ENCODE results near the gene RHBDD3. TPM values are rescaled to one million over a fixed set of nuclear protein-coding genes. Genes with fewer than 3 reads are reported as not detected.
"Not testable (repeated sequence)": the region's sequence is repeated elsewhere in the genome, so short reads cannot be mapped to it uniquely, and the experiment has no call there.

RHBDD3 gene
- total RNA-seq, 1 donor from 2014 or later: 64.9 TPM

- Mint-ChIP-seq H3K4me1 (peaks cover 2% of the 10 kb centered on the region), H3K4me3 (no peak overlapping the region), H3K27ac (ENCODE audit: unreplicated experiment) (peak overlapping the region; percentile 92), H3K36me3 (ENCODE audit: low read depth) (no peaks in the 10 kb centered on the region), H3K9me3 (no peaks in the 10 kb centered on the region), H3K27me3 (ENCODE audit: low read depth) (no peaks in the 10 kb centered on the region)
- TF ChIP-seq, protein P1, sequence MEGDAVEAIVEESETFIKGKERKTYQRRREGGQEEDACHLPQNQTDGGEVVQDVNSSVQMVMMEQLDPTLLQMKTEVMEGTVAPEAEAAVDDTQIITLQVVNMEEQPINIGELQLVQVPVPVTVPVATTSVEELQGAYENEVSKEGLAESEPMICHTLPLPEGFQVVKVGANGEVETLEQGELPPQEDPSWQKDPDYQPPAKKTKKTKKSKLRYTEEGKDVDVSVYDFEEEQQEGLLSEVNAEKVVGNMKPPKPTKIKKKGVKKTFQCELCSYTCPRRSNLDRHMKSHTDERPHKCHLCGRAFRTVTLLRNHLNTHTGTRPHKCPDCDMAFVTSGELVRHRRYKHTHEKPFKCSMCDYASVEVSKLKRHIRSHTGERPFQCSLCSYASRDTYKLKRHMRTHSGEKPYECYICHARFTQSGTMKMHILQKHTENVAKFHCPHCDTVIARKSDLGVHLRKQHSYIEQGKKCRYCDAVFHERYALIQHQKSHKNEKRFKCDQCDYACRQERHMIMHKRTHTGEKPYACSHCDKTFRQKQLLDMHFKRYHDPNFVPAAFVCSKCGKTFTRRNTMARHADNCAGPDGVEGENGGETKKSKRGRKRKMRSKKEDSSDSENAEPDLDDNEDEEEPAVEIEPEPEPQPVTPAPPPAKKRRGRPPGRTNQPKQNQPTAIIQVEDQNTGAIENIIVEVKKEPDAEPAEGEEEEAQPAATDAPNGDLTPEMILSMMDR (conservative IDR thresholded peaks at IDR 0.05): no peak
- DNase-seq (ENCODE audit: low read depth, low spot score): no peak
Measured at GRCh38 chr22:29219881-29220670, 47.7 kb downstream of the RHBDD3 start.

DNA sequence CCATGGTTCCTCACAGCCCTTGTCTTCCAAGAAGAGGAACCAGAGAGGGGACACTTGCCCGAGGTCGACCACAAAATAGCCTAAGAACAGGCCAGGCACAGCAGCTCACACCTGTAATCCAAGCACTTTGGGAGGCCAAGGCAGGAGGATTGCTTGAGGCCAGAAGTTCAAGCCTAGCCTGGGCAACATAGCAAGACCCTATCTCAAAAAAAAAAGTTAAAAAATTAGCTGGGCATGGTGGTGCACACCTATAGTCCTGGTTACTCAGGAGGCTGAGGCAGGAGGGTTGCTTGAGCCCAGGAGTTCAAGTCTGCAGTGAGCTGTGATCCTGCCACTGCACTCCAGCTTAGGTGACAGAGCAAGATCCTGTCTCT, 48.4 kb downstream of the RHBDD3 start:
- not testable (repeated sequence) for H3K4me1 Mint-ChIP-seq; H3K27me3 Mint-ChIP-seq (ENCODE audit: low read depth)

DNA sequence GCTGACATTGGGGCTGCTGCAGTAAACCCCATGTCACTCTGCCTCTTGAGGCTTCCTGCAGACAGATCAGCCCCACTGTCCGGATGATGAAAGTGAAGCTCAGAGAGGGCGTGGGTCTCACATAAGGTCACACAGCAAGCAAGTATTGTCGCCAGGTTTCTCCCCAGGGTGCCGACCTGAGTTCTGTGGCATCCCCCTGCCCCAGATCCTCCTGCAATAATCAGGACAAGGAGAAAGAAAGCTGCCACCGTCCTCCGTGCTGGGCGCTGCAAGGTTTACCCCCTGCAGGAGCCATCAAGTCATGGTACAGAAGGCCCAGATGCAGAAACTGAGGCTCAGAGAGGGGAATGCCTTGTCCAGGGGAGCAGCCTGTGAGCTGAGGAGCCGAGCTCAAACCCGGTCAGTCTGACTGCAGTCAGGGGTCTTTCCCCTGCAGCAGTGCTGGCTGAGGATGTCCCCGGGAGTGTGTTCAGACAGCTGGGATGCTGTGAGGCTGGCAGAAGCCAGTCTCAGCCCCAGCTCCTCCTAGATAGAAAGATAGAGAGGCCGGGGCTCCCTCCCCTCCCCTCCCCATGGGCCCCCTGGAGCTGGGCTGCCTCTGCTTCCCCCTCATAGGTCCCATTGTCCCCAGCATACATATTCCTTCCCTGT, 48.9 kb downstream of the RHBDD3 start:
- H3K27ac Mint-ChIP-seq (ENCODE audit: unreplicated experiment): no peak overlapping the region
- no peaks in the 10 kb centered on the region for H3K9me3 Mint-ChIP-seq
- no peaks in the 10 kb centered on the region for H3K36me3 Mint-ChIP-seq (ENCODE audit: low read depth)
- DNase-seq (ENCODE audit: low read depth, low spot score): no peak
- H3K4me1 Mint-ChIP-seq: no peaks in the 10 kb centered on the region
- H3K27me3 Mint-ChIP-seq (ENCODE audit: low read depth): no peaks in the 10 kb centered on the region
- TF ChIP-seq, protein P1 (conservative IDR thresholded peaks at IDR 0.05): no peak
- no peak overlapping the region for H3K4me3 Mint-ChIP-seq

More for the DNA sequence above, 48.4 kb downstream of the RHBDD3 start:
- not testable (repeated sequence) for DNase-seq (ENCODE audit: low read depth, low spot score); H3K9me3 Mint-ChIP-seq; H3K36me3 Mint-ChIP-seq (ENCODE audit: low read depth); H3K4me3 Mint-ChIP-seq; H3K27ac Mint-ChIP-seq (ENCODE audit: unreplicated experiment)

- H3K9me3 Mint-ChIP-seq: no peaks in the 10 kb centered on the region
- no peak for DNase-seq (ENCODE audit: low read depth, low spot score)
- H3K4me1 Mint-ChIP-seq: no peaks in the 10 kb centered on the region
- H3K4me3 Mint-ChIP-seq: no peak overlapping the region
- H3K27me3 Mint-ChIP-seq (ENCODE audit: low read depth): no peaks in the 10 kb centered on the region
- peak overlapping the region; percentile 19 for H3K27ac Mint-ChIP-seq (ENCODE audit: unreplicated experiment)
- no peaks in the 10 kb centered on the region for H3K36me3 Mint-ChIP-seq (ENCODE audit: low read depth)
- TF ChIP-seq, protein P1 (conservative IDR thresholded peaks at IDR 0.05): no peak
Measured at GRCh38 chr22:29217827-29218757, 49.7 kb downstream of the RHBDD3 start.

DNA sequence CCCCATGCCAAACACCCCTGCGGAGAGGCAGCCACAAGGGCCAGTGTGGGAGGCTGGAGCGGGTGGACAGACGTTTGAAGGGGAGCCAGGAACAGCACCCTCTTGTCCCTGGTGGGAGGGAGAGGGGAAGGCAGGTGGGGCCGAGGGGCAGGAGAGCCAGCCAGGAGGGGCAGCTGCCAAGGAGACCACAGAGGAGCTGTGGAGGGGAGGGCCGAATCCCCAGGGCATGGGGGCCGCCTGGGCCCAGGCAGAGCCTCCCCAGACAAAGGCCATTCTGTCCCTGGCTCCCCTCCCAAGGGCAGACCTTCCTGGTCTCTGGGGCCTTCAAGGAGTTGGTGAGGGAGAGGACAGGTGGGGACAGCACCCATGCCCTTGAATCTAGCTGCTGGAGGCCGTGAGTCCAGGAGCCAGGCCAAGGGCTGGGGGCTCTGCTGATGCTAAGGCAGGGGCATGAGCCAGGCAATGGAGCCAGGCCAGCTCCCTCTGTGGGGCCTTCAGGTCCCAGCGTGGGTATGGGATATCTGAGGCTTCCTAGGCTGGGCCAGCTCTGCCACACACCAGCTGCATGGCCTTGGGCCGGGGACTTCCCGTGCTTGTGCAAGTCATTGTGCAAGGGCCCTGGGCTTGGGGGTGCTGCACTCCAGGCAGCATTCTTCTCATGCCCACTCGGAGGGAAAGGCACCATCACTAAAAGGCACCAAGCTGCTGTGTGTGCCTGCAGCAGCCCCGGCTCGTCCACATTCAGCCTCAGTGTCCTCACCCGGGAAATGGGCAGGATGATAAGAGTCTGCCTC, 50.7 kb downstream of the RHBDD3 start:
- H3K36me3 Mint-ChIP-seq (ENCODE audit: low read depth): no peaks in the 10 kb centered on the region
- H3K27ac Mint-ChIP-seq (ENCODE audit: unreplicated experiment): no peak overlapping the region
- no peaks in the 10 kb centered on the region for H3K27me3 Mint-ChIP-seq (ENCODE audit: low read depth)
- no peaks in the 10 kb centered on the region for H3K4me1 Mint-ChIP-seq
- TF ChIP-seq, protein P1 (conservative IDR thresholded peaks at IDR 0.05): no peak
- no peak overlapping the region for H3K4me3 Mint-ChIP-seq
- DNase-seq (ENCODE audit: low read depth, low spot score): no peak
- H3K9me3 Mint-ChIP-seq: no peaks in the 10 kb centered on the region

All from neural crest cell (in vitro differentiated cells).